ENCODE data around the gene AP4M1.
"Not testable (repeated sequence)": the region's sequence is repeated elsewhere in the genome, so short reads cannot be mapped to it uniquely, and the experiment has no call there.

AP4M1 gene

DNA sequence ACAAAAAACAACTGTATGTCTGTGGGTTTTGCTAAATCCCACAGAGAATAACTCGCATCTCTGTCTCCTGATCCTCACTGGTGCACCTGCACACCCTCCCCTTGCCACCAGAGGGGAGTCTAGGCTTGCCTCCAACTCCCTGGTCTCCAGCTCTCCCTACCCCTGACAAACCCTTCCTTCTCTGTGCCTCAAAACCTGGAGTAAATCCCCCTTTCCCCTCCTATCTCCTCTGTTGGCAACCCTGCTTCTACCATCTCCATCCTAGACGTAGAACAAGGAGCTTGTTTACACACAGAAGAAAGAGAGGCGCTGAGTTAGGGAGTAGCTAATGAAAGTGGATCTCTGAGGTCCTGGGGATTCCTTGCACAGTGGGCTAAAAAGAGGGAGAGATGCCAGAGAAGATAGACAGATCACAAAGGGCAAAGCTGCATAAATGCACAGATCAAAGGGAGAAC lies 31.3 kb downstream of the AP4M1 start:
- DNase-seq: peak; percentile 77 to 84 (median 80)

DNA sequence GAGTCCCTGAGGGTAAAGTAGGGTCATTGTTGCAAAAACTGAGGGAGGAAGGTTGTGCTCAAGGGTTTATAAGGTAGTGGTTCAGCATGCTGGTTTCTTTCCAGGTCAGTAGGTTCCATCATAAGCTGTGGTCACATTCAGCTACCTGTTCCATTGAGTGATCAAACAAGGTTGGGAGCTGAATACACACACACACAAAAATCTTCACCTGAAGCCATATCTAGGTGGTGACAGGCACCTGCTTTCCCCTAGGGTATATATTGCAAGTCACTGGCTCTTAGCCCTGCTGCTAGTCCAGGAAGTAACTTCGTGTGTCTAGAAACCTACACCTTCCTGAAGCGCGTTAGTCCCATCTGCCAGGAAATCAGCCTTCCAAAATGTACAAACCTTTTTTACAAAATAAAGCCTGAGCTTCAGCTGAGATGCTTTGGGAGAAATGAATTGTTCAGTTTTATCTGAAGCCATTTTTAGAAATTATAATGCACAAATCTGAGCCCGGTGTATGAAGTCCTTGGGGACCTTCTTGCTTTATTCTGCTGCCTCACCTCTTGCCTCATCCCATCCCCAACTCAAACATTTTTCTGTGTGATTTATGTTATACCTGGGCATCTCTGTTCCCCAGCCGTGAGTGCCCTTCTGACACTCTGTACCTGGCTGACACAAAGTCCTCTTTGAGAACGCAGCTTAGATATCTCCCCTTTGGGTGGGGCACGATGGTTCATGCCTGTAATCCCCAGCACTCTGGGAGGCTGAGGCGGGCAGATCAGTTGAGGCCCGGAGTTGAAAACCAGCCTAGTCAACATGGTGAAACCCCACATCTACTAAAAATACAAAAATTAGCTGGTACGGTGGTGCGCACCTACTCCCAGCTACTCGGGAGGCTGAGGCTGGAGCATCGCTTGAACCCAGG lies 36.7 kb downstream of the AP4M1 start:
- no peak for DNase-seq

- no peak for DNase-seq
Measured at GRCh38 chr7:100141555-100141949, 40.1 kb downstream of the AP4M1 start.

- DNase-seq: no peak
Measured at GRCh38 chr7:100142461-100142860, 41.0 kb downstream of the AP4M1 start.

DNA sequence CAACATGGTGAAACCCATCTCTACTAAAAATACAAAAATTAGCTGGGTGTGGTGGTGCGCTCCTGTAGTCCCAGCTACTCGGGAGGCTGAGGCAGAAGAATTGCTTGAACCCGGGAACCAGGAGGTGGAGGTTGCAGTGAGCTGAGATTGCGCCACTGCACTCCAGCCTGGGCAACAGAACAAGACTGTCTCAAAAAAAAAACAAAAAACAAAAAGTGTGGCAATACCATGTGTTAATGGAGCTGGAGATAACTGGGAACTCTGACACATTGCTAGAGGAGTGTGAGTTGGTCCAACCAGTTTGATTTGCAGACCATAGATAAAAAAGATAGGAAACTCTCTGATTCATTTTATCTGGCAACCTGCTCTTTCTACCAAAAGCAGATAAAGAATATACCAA lies 44.9 kb downstream of the AP4M1 start:
- not testable (repeated sequence) for DNase-seq

GRCh38 chr7:100147278-100147677 lies 45.8 kb downstream of the AP4M1 start:
- DNase-seq: no peak

GRCh38 chr7:100148225-100148558 lies 46.7 kb downstream of the AP4M1 start:
- no peak for DNase-seq

DNA sequence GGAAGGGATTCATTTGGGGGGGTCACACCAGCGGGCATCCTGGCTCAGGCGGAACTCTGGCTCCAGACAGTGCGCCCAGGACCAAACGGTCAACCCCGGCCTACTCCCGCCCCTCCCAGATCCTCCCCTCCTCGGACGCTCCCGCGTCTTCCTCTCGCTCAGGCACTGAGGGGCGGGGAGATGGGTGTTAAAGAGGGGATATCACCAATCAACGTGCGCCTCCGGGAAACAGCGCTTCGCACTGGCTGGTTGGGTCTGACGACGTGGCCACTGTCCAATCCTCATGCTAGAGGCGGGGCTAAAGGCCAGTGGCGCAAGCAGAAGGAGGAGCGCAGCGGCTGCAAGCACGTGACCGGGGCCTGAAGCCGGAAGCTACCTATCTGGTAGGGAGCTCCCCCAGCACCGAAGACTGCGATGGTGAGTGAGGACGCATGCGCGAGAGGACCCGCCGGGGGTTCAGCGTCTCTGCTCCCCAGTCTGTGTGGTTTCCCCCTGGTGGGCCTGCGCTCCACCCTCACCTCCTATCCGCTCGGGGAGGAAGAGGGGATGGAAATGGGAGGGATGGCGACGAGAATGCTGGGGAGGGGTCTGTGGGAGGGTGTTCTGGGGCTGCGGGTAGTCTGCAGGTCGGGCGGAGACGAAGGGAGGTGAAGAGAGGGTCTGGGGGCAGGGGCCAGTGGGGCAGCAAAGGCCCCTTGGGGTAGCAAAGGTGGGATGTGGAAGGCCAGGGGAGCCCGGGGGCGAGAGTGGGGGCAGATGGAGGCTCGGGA lies 47.3 kb downstream of the AP4M1 start, which contains the start of gene LAMTOR4:
Gene LAMTOR4, plus strand, starts transcription at position 360 of the 770 bp plus-strand sequence. Its CDS starts 55 bp downstream, at position 415.
- DNase-seq: peak; percentile 98 to 99 (median 98)

DNA sequence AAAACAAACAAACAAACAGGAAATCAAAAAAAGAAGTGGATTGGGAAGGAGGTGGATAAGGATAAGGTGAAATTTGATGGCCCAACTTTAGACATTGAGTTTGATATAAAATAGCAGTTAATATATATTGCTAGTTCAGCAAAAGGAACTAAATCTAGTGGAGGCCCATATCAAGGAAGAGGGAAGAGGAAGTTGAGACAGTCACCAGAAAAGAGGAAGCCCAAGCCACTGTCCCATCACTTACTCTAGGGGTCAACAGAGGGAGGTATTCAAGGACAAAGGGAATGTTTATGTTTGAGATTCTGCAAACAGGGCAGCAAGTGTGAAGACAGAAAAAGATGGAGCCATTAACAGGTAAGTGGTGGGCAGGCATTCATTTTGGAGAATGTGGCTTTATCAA lies 51.0 kb downstream of the AP4M1 start:
- DNase-seq: peak; percentile 72 to 83 (median 79)

- DNase-seq: no peak
Measured at GRCh38 chr7:100152937-100153666, 51.7 kb downstream of the AP4M1 start.

DNA sequence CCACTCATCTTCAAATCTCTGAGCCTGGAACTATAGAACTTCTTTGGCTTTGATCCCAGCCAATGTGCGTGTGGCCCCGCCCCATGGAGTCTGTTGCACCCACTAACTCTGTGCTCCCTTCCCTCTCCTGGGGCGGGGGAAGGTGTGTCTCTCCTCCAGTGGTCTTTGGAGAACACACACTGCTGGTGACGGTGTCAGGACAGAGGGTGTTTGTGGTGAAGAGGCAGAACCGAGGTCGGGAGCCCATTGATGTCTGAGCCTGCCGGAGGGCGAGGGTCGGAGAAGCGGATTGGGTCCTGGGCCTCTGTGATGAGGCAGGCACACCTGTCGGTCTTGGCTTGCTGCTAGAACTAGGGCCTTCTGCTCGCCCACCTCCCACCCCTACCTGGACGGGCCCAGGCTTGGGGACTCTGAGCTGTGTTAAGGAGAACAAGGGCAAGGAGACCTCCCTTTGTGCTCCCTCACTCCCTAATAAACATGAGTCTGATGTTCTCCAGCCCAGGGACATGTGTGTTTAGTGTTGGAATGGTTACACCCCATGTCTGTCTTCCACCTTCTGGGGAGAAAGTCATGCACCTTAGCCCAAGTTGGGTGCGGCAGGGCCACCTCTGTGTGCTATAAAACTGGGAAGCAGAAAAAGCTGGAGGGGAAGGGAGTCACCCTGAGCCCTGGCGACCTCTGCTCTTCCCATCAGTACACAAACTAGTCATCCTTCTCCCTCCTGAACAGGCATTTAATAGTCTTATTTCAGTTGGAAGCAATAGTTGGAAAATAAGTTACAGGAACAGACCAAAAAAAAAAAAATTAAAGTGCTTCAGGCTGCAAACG lies 52.5 kb downstream of the AP4M1 start:
- DNase-seq: no peak

DNA sequence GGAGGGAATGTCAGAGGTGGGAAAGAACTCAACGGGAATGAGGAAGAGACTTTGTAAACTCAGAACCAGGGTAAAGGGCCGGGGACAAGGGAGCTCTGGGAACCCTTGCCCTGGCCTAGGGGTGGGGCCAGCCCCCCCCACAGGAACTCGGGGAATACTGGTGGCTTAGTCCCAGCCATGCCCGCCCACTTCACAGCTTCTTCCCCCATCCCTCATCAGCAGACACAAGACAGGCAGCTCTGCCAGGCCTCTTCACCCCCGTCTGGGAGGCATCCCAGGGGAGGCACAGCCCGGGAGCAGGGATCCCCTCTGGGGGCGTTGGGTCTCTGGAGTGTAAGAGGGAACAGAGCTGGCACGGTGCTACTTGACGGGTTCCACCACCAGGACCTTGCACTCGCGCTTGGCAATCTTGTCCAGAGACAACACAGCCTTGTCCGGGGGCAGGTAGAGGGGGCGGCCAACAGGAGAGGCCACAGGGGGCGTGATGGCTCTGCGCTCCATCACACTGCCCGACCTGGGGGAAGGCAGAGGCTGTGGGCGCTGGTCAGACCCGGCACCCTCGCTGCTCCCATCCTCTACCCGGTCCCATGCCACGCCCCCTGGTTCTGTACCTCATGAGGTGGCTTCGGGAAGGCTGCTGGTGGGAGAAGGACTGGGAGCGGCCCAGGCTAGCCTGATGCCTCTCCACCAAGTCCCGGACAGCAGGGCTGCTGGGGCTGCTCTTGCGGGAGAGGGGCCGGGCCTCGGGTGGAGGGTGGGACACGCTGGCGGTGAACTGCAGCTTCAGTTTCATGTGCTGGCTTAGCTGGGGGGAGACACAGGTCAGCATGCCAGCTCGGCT lies 53.4 kb downstream of the AP4M1 start:
- no peak for DNase-seq

DNA sequence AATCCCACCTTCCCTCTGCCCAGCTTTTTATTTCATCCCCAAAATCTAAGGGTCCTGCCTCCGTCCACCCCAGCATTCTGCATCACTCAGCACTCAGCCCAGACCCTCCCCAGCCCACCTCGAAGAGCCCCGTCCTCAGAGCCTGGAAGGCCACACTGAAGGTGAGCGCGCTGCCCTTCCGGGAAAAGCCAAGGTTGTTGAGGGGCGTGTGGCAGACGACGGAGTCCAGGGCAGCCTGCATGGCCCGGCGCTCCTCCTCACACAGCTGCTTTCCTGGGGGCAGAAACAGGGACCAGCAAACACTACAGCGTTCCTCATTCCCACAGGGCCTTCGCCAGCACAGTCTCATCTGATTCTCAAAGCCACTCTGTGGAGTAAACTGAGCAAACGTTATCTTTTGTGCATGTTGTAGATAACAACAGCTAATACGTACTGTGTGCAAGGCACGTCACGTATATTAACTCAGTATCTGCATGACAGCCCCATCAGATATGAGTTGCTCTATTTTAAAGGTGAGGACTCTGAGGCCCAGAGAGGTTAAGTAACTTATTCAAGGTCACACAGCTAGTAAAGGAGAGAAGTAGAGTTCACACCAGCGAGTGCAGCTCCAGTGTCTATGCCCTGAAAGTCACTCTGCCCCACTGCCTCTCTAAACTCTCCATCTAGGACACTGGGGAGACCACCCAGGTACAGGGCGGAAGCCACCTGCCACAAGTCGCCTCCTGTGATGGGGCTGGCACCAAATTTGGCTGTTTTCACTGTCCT lies 54.3 kb downstream of the AP4M1 start:
- no peak for DNase-seq

DNA sequence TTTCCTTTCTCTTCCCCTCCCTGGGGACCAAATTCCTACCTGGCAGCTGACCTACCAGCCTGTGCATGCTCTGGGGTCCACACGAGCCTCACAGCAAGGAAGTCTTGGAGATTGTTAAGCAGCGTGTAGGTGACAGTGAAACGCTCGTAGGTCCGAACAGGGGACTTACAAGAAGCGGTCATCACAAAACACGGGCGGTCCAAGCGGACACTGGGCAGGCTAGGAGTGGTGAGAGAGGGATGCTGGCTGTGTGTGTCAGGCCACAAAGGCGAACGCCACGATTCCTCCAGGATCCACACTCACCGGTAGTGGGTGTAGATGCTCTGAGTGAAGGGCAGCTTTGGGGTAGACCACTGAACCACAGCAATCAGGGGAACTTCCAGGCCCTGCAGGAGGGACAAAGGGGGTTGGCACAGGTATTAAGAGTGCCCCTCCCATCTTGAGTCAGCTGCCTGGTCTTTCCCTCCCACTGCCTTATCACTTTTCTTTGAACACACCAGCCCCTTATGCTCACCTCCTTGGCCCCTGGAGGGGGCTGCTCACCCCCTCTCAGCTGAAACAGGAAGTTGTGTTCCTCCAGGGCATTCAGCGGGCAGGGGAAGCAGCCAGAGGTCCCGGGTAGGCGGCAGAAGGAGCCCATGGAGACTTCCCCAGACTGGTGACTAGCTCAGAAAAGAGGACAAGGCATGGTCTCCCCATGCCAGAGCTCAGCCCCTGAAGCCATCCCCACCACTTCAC lies 55.1 kb downstream of the AP4M1 start:
- peak; percentile 73 to 80 (median 75) for DNase-seq

GRCh38 chr7:100157069-100157333 lies 55.6 kb downstream of the AP4M1 start:
- DNase-seq: no peak

- peak; percentile 68 to 76 (median 68) for DNase-seq
Measured at GRCh38 chr7:100157334-100158228, 56.1 kb downstream of the AP4M1 start.

Data from suppressor macrophage treated with lipopolysaccharide for 1 hour (primary cell).